Activated CD8-positive, alpha-beta T cell treated with anti-CD3 and anti-CD28 coated beads, Interleukin-2, amount 10 ng/mL, durations not matched to agents 7 days and 5 days (primary cell): ENCODE measurements around the gene PFKL. TPM values are rescaled to one million over a fixed set of nuclear protein-coding genes. Genes with fewer than 3 reads are reported as not detected.
"Not testable (repeated sequence)": the region's sequence is repeated elsewhere in the genome, so short reads cannot be mapped to it uniquely, and the experiment has no call there.

Source experiments
- ATAC-seq: fragments of 150-1000 bp; cut with Tn5 transposase; one replicate; pipeline ENCODE4 v1.10.0; 2021; ENCODE audit warnings: moderate library complexity
- CTCF ChIA-PET: fragments of 350-600 bp; sonication (Branson Sonifier 250); formaldehyde crosslinking; loops from one replicate; lab custom pipeline; 2021; ENCODE audit warnings: antibody characterized with exemption; lab: Charles Lee
- POLR2A ChIA-PET: fragments of 350-600 bp; sonication (Branson Sonifier 250); formaldehyde crosslinking; loops from one replicate; lab custom pipeline; 2021; ENCODE audit warnings: antibody characterized with exemption; lab: Charles Lee
- DNase-seq: peaks from one replicate; pipeline ENCODE4 v3.0.0-alpha.2; 2020
- H3K27ac Mint-ChIP-seq: one replicate; pipeline ENCODE4 v1.8.0; 2021; ENCODE audit warnings: mild to moderate bottlenecking, mixed read lengths
- H3K27me3 Mint-ChIP-seq: one replicate; pipeline ENCODE4 v1.8.0; 2021; ENCODE audit warnings: low read depth, mixed read lengths
- H3K36me3 Mint-ChIP-seq: one replicate; pipeline ENCODE4 v1.8.0; 2021; ENCODE audit warnings: low read depth, mixed read lengths
- H3K4me1 Mint-ChIP-seq: one replicate; pipeline ENCODE4 v1.8.0; 2021; ENCODE audit warnings: low read depth, mixed read lengths
- H3K4me3 Mint-ChIP-seq: one replicate; pipeline ENCODE4 v1.8.0; 2021; ENCODE audit warnings: mild to moderate bottlenecking, mixed read lengths
- H3K9me3 Mint-ChIP-seq: one replicate; pipeline ENCODE4 v1.8.0; 2022; ENCODE audit warnings: mixed read lengths; ENCODE audit not compliant: insufficient read depth
- total RNA-seq, 2 experiments: library from RNA; stranded (reverse); gene quantifications; one replicate each; pipeline ENCODE4 v1.2.3, GENCODE V29; 2021

The PFKL gene
- total RNA-seq, 2 experiments from 2014 or later = 191 to 199 TPM

GRCh38 chr21:44354001-44354405 is 54.1 kb downstream of the PFKL start:
- Mint-ChIP-seq H3K27ac (peak overlapping the region; percentile 83), H3K4me1 (peaks cover 61% of the 10 kb centered on the region), H3K36me3 (peaks cover 61% of the 10 kb centered on the region), H3K9me3 (peaks cover 3% of the 10 kb centered on the region), H3K4me3 (peak overlapping the region; percentile 76), H3K27me3 (peaks cover 4% of the 10 kb centered on the region)
- no peak for ATAC-seq
- ChIA-PET POLR2A (interaction anchor here (0.6 to 1.5 kb wide), 3 partner anchors 9 to 270 kb away, joined by 3 to 10 read pairs (median 4); partner anchors contain the start of gene CFAP410), CTCF (interaction anchor here (0.8 to 1.5 kb wide), 6 partner anchors 10 to 574 kb away, joined by 3 to 5 read pairs (median 3); no protein-coding TSS in a partner anchor)
- DNase-seq = no peak

GRCh38 chr21:44354775-44355771 is 55.2 kb downstream of the PFKL start:
- peak; percentile 69 for DNase-seq
- POLR2A ChIA-PET = interaction anchor here (0.6 kb wide), 1 partner anchor 101 kb away, joined by 3 read pairs; no protein-coding TSS in a partner anchor

GRCh38 chr21:44356160-44356559 is 56.3 kb downstream of the PFKL start:
- Mint-ChIP-seq H3K27ac (peak overlapping the region; percentile 14), H3K9me3 (peaks cover 3% of the 10 kb centered on the region), H3K4me1 (peaks cover 67% of the 10 kb centered on the region), H3K36me3 (peaks cover 70% of the 10 kb centered on the region), H3K4me3 (no peak overlapping the region), H3K27me3 (peaks cover 3% of the 10 kb centered on the region)
- ChIA-PET POLR2A (interaction anchor here (1.5 kb wide), 1 partner anchor 17 kb away, joined by 3 read pairs; the partner anchor contains the start of gene CFAP410), CTCF (interaction anchor here (0.8 kb wide), 1 partner anchor 14 kb away, joined by 3 read pairs; no protein-coding TSS in a partner anchor)
- DNase-seq = no peak
- no peak for ATAC-seq

More at GRCh38 chr21:44354775-44355771, 55.2 kb downstream of the PFKL start:
- Mint-ChIP-seq H3K4me1 (peaks cover 64% of the 10 kb centered on the region), H3K27me3 (peaks cover 4% of the 10 kb centered on the region), H3K36me3 (peaks cover 68% of the 10 kb centered on the region), H3K4me3 (peak overlapping the region; percentile 76), H3K27ac (peak overlapping the region; percentile 83), H3K9me3 (peaks cover 3% of the 10 kb centered on the region)
- CTCF ChIA-PET = interaction anchor here (0.8 to 1.5 kb wide), 4 partner anchors 11 to 133 kb away, joined by 3 to 5 read pairs (median 3); no protein-coding TSS in a partner anchor
- peak; percentile 62 for ATAC-seq

- Mint-ChIP-seq H3K36me3 (peaks cover 68% of the 10 kb centered on the region), H3K27ac (no peak overlapping the region), H3K9me3 (peaks cover 3% of the 10 kb centered on the region), H3K27me3 (no peaks in the 10 kb centered on the region), H3K4me1 (peaks cover 65% of the 10 kb centered on the region), H3K4me3 (no peak overlapping the region)
- ATAC-seq (no peak), DNase-seq (no peak)
- POLR2A ChIA-PET = interaction anchor here (1.5 kb wide), 1 partner anchor 18 kb away, joined by 3 read pairs; the partner anchor contains the start of gene CFAP410
- CTCF ChIA-PET = no interaction called here
Measured at GRCh38 chr21:44356636-44357035, 56.8 kb downstream of the PFKL start.

GRCh38 chr21:44357064-44357837 is 57.4 kb downstream of the PFKL start:
- Mint-ChIP-seq H3K36me3 (peaks cover 68% of the 10 kb centered on the region), H3K9me3 (peaks cover 3% of the 10 kb centered on the region), H3K4me3 (no peak overlapping the region), H3K27me3 (no peaks in the 10 kb centered on the region), H3K4me1 (peaks cover 60% of the 10 kb centered on the region), H3K27ac (no peak overlapping the region)
- ATAC-seq = no peak
- no peak for DNase-seq
- POLR2A ChIA-PET = interaction anchor here (1.5 kb wide), 1 partner anchor 18 kb away, joined by 3 read pairs; the partner anchor contains the start of gene CFAP410
- CTCF ChIA-PET = no interaction called here

DNA sequence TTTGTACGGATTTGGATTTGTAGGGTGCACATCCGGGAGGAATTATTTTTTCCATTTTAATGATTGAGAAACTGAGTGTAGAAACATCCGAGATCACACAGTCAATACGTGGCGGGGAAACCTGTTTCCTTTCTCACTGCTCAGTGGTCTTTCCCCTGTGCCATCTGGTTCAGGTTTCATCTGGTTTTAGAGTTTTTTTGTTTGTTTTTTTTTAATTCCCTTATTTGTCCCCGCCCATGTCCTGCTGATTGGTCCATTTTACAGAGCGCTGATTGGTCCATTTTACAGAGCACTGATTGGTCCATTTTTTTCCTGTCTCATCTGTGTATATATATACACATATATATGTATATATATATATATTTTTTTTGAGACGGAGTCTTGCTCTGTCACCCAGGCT is 59.5 kb downstream of the PFKL start:
- Mint-ChIP-seq H3K27me3 (no peaks in the 10 kb centered on the region), H3K9me3 (peaks cover 8% of the 10 kb centered on the region), H3K4me3 (no peak overlapping the region), H3K4me1 (peaks cover 48% of the 10 kb centered on the region), H3K36me3 (peaks cover 72% of the 10 kb centered on the region), H3K27ac (no peak overlapping the region)
- ChIA-PET POLR2A (no interaction called here), CTCF (no interaction called here)
- ATAC-seq (no peak), DNase-seq (no peak)

- Mint-ChIP-seq H3K36me3 (peaks cover 66% of the 10 kb centered on the region), H3K9me3 (peaks cover 8% of the 10 kb centered on the region), H3K27ac (no peak overlapping the region), H3K4me1 (peaks cover 41% of the 10 kb centered on the region), H3K4me3 (no peak overlapping the region), H3K27me3 (no peaks in the 10 kb centered on the region)
- POLR2A ChIA-PET = no interaction called here
- CTCF ChIA-PET = interaction anchor here (1.7 kb wide), 1 partner anchor 12 kb away, joined by 5 read pairs; no protein-coding TSS in a partner anchor
- ATAC-seq = no peak
- DNase-seq = no peak
Measured at GRCh38 chr21:44360159-44360558, 60.3 kb downstream of the PFKL start.

- H3K27ac Mint-ChIP-seq = not testable (repeated sequence)
Measured at GRCh38 chr21:44361903-44362302, 62.0 kb downstream of the PFKL start.

DNA sequence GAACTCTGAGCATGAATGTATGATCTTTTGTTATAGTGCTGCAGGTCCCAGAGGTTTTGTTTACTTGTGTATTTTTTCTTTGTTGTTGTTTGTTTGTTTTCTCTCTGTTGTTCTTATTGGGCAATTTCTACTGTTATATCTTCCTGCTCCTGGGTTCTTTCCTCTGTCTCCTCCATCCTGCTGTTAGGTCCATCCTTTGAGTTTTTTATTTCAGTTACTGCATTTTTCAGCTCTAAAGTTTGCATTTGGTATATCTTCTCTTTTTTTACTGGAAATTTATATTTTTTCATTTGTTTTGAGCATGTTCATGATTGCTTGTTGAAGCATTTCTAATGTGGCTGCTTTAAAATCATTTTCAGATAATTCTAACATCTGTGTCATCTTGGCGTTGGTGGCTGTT is 63.4 kb downstream of the PFKL start:
- Mint-ChIP-seq H3K27me3 (no peaks in the 10 kb centered on the region), H3K4me3 (no peak overlapping the region), H3K9me3 (peaks cover 8% of the 10 kb centered on the region), H3K4me1 (peaks cover 21% of the 10 kb centered on the region), H3K27ac (no peak overlapping the region), H3K36me3 (peaks cover 45% of the 10 kb centered on the region)
- ATAC-seq = no peak
- CTCF ChIA-PET = interaction anchor here (0.9 kb wide), 1 partner anchor 15 kb away, joined by 3 read pairs; no protein-coding TSS in a partner anchor
- DNase-seq = no peak
- POLR2A ChIA-PET = no interaction called here

More at GRCh38 chr21:44361903-44362302, 62.0 kb downstream of the PFKL start:
- H3K36me3 Mint-ChIP-seq = peaks cover 53% of the 10 kb centered on the region
- DNase-seq, ATAC-seq, H3K9me3 Mint-ChIP-seq, H3K4me3 Mint-ChIP-seq, POLR2A ChIA-PET, H3K27me3 Mint-ChIP-seq: not testable (repeated sequence)
- CTCF ChIA-PET = interaction anchor here (1.7 kb wide), 1 partner anchor 10 kb away, joined by 5 read pairs; no protein-coding TSS in a partner anchor
- H3K4me1 Mint-ChIP-seq = peaks cover 26% of the 10 kb centered on the region

- no peak for DNase-seq
- H3K9me3 Mint-ChIP-seq = peaks cover 8% of the 10 kb centered on the region
Measured at GRCh38 chr21:44364151-44365053, 64.5 kb downstream of the PFKL start.

More at GRCh38 chr21:44364151-44365053, 64.5 kb downstream of the PFKL start:
- ChIA-PET POLR2A (no interaction called here), CTCF (interaction anchor here (0.8 to 0.9 kb wide), 2 partner anchors 11 to 14 kb away, joined by 3 read pairs; partner anchors contain the start of gene TRPM2)
- no peak overlapping the region for H3K27ac Mint-ChIP-seq
- H3K36me3 Mint-ChIP-seq = peaks cover 41% of the 10 kb centered on the region
- H3K27me3 Mint-ChIP-seq = no peaks in the 10 kb centered on the region
- H3K4me3 Mint-ChIP-seq = no peak overlapping the region
- peaks cover 17% of the 10 kb centered on the region for H3K4me1 Mint-ChIP-seq
- ATAC-seq = no peak
